Panc1 (cell line): ENCODE measurements around the gene EIF2D. TPM values are rescaled to one million over a fixed set of nuclear protein-coding genes. Genes with fewer than 3 reads are reported as not detected.
"Not testable (repeated sequence)": the region's sequence is repeated elsewhere in the genome, so short reads cannot be mapped to it uniquely, and the experiment has no call there.

ENCODE experiments used
- ATAC-seq: fragments of 200-7000 bp; cut with Tn5 transposase; 2 replicates; pipeline ENCODE4 v1.9.1; 2020; ENCODE audit warnings: mild to moderate bottlenecking, moderate library complexity
- BruUV-seq: library from RNA; stranded (reverse); fragments of 400-500 nt; replicated peaks from 2 replicates; lab custom pipeline; 2021; lab: Mats Ljungman, UMichigan
- CTCF ChIA-PET: fragments of 300-600 bp; sonication (Branson Sonifier 250); formaldehyde crosslinking; loops from one replicate; lab custom pipeline; 2022; ENCODE audit warnings: antibody characterized with exemption; lab: Charles Lee
- POLR2A ChIA-PET: fragments of 300-600 bp; sonication (Branson Sonifier 250); formaldehyde crosslinking; loops from one replicate; lab custom pipeline; 2022; ENCODE audit warnings: antibody characterized with exemption; lab: Charles Lee
- DNase-seq: peaks from one replicate; pipeline ENCODE4 v3.0.0-alpha.2; 2010; ENCODE audit warnings: low read depth, low spot score
- H3K27ac ChIP-seq: 2 replicates; pipeline ENCODE4 v1.5.1; 2011; ENCODE audit warnings: mild to moderate bottlenecking, low read length, inconsistent platforms
- H3K27me3 ChIP-seq: fragments of 200-500 bp; sonication (Bioruptor generic); 2 replicates; pipeline ENCODE4 v1.6.0; 2014; ENCODE audit warnings: low read length, inconsistent platforms; ENCODE audit not compliant: control insufficient read depth, insufficient read depth
- H3K36me3 ChIP-seq: fragments of 200-500 bp; sonication (Bioruptor generic); 2 replicates; pipeline ENCODE4 v1.5.1; 2014; ENCODE audit warnings: inconsistent platforms, mild to moderate bottlenecking, low read length, moderate library complexity; ENCODE audit not compliant: control insufficient read depth, insufficient read depth
- H3K4me1 ChIP-seq: 2 replicates; pipeline ENCODE4 v1.5.1; 2011; ENCODE audit warnings: inconsistent platforms, mild to moderate bottlenecking, low read length, moderate library complexity; ENCODE audit not compliant: control insufficient read depth, insufficient read depth
- H3K4me3 ChIP-seq, 2 experiments: 2 replicates each; pipeline ENCODE4 v1.5.1; 2011 to 2012; ENCODE audit warnings: low read depth in 2 of 2, low read length in 2 of 2, mild to moderate bottlenecking in 2 of 2, inconsistent platforms in 1 of 2, moderate library complexity in 1 of 2
- H3K9me3 ChIP-seq: fragments of 200-500 bp; sonication (Bioruptor generic); 2 replicates; pipeline ENCODE4 v1.5.1; 2014; ENCODE audit warnings: low read depth, mild to moderate bottlenecking, inconsistent platforms, low read length, moderate library complexity; ENCODE audit not compliant: control insufficient read depth, insufficient read depth
- POLR2AphosphoS5 ChIP-seq: IDR thresholded peaks from 2 replicates; pipeline ENCODE4 v1.6.1; 2012; ENCODE audit warnings: mild to moderate bottlenecking, low read depth, low read length, moderate library complexity
- SIN3A ChIP-seq: IDR thresholded peaks from 2 replicates; pipeline ENCODE4 v1.6.1; 2012; ENCODE audit warnings: low read depth, mild to moderate bottlenecking, low read length, moderate library complexity, borderline replicate concordance; ENCODE audit not compliant: insufficient read depth
- TCF7L2 ChIP-seq: IDR thresholded peaks from 2 replicates; pipeline ENCODE4 v1.6.1; 2011; ENCODE audit warnings: mild to moderate bottlenecking, low read depth, low read length, inconsistent platforms
- in situ Hi-C: cut with HindIII; loops from 2 replicates; pipeline ENCODE4 v1.10.0; 2016; ENCODE audit warnings: low sequenced_read_pairs, low pct_unique_long_range_greater_than_20kb
- intact Hi-C: fragments of 100-400 bp; cut with micrococcal nuclease; formaldehyde crosslinking; loops from one replicate; pipeline ENCODE4 v1.10.0; 2022; ENCODE audit not compliant: unreplicated experiment
- total RNA-seq: library from RNA; stranded (reverse); gene quantifications from one replicate; pipeline ENCODE4 v1.2.1, GENCODE V29; 2021; ENCODE audit not compliant: unreplicated experiment
- TF ChIP-seq, protein P1 (sequence below): fragments of 450-650 bp; IDR thresholded peaks from 2 replicates; pipeline ENCODE4 v1.5.1; 2017; ENCODE audit warnings: mild to moderate bottlenecking
- TF ChIP-seq, protein P2 (sequence below), 2 experiments: IDR thresholded peaks; 2 replicates each; pipeline ENCODE4 v1.6.1; 2011 to 2012; ENCODE audit warnings: low read depth in 2 of 2, control low read depth in 1 of 2, low read length in 1 of 2, mild to moderate bottlenecking in 1 of 2, moderate library complexity in 1 of 2; ENCODE audit not compliant: insufficient read depth in 1 of 2

Gene EIF2D
- total RNA-seq, 1 experiment from 2014 or later, result 28.7 TPM

DNA sequence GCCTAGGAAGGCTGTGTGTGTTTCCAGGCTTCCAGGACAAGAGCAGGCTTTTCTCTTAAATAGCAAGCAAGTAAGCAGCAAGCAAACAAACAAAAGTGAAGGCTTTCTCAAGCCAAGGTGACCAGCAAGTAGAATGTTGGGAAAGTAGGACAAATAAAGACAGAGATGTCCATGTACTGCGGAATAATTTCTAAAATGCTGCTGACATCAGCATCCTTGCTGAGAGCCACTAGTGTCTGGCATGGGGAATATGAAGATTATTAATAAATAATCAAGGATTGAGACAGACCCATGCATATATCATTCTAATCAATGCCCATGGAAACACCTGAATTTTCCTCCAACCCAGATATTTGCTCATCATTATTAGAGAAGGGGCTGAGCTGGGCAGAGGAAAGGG lies 16.7 kb upstream of the EIF2D start:
- POLR2A ChIA-PET, result no interaction called here
- CTCF ChIA-PET, result no interaction called here
- Histone ChIP-seq H3K36me3 (no peaks in the 10 kb centered on the region), H3K27me3 (peaks cover 6% of the 10 kb centered on the region; the same call in 1 of the 2 replicates), H3K27ac (no peak overlapping the region), H3K4me3 (no peak overlapping the region), H3K9me3 (no peaks in the 10 kb centered on the region), H3K4me1 (no peaks in the 10 kb centered on the region)
- in situ Hi-C loops (no loop called here), intact Hi-C loops (no loop called here)
- no peak for ATAC-seq
- BruUV-seq, result no TSS peak
- TF ChIP-seq POLR2AphosphoS5 (no peak), TCF7L2 (no peak), SIN3A (no peak)
- TF ChIP-seq, protein P1, sequence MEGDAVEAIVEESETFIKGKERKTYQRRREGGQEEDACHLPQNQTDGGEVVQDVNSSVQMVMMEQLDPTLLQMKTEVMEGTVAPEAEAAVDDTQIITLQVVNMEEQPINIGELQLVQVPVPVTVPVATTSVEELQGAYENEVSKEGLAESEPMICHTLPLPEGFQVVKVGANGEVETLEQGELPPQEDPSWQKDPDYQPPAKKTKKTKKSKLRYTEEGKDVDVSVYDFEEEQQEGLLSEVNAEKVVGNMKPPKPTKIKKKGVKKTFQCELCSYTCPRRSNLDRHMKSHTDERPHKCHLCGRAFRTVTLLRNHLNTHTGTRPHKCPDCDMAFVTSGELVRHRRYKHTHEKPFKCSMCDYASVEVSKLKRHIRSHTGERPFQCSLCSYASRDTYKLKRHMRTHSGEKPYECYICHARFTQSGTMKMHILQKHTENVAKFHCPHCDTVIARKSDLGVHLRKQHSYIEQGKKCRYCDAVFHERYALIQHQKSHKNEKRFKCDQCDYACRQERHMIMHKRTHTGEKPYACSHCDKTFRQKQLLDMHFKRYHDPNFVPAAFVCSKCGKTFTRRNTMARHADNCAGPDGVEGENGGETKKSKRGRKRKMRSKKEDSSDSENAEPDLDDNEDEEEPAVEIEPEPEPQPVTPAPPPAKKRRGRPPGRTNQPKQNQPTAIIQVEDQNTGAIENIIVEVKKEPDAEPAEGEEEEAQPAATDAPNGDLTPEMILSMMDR, result no peak
- TF ChIP-seq, protein P2, sequence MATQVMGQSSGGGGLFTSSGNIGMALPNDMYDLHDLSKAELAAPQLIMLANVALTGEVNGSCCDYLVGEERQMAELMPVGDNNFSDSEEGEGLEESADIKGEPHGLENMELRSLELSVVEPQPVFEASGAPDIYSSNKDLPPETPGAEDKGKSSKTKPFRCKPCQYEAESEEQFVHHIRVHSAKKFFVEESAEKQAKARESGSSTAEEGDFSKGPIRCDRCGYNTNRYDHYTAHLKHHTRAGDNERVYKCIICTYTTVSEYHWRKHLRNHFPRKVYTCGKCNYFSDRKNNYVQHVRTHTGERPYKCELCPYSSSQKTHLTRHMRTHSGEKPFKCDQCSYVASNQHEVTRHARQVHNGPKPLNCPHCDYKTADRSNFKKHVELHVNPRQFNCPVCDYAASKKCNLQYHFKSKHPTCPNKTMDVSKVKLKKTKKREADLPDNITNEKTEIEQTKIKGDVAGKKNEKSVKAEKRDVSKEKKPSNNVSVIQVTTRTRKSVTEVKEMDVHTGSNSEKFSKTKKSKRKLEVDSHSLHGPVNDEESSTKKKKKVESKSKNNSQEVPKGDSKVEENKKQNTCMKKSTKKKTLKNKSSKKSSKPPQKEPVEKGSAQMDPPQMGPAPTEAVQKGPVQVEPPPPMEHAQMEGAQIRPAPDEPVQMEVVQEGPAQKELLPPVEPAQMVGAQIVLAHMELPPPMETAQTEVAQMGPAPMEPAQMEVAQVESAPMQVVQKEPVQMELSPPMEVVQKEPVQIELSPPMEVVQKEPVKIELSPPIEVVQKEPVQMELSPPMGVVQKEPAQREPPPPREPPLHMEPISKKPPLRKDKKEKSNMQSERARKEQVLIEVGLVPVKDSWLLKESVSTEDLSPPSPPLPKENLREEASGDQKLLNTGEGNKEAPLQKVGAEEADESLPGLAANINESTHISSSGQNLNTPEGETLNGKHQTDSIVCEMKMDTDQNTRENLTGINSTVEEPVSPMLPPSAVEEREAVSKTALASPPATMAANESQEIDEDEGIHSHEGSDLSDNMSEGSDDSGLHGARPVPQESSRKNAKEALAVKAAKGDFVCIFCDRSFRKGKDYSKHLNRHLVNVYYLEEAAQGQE (IDR thresholded peaks at IDR 0.05; ENCODE audit: insufficient read depth in 1 of 2, low read depth in 2 of 2, low read length in 1 of 2), result no peak
- no peak for DNase-seq

DNA sequence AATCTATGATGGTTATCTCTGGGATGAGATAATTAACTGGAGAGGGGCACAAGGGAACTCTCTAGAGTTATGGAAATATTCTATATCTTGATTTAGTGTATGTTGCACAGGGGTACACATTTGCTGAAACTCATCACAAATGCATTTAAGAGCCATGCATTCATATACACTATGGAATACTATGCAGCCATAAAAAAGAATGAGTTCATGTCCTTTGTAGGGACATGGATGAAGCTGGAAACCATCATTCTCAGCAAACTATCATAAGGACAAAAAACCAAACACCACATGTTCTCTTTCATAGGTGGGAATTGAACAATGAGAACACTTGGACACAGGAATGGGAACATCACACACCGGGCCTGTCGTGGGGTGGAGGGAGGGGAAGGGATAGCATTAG lies 14.1 kb upstream of the EIF2D start:
- H3K4me3 ChIP-seq, H3K4me1 ChIP-seq, POLR2A ChIA-PET, CTCF ChIA-PET, DNase-seq, ATAC-seq, H3K9me3 ChIP-seq, H3K27me3 ChIP-seq, BruUV-seq, H3K36me3 ChIP-seq, in situ Hi-C loops, H3K27ac ChIP-seq, intact Hi-C loops: not testable (repeated sequence)

DNA sequence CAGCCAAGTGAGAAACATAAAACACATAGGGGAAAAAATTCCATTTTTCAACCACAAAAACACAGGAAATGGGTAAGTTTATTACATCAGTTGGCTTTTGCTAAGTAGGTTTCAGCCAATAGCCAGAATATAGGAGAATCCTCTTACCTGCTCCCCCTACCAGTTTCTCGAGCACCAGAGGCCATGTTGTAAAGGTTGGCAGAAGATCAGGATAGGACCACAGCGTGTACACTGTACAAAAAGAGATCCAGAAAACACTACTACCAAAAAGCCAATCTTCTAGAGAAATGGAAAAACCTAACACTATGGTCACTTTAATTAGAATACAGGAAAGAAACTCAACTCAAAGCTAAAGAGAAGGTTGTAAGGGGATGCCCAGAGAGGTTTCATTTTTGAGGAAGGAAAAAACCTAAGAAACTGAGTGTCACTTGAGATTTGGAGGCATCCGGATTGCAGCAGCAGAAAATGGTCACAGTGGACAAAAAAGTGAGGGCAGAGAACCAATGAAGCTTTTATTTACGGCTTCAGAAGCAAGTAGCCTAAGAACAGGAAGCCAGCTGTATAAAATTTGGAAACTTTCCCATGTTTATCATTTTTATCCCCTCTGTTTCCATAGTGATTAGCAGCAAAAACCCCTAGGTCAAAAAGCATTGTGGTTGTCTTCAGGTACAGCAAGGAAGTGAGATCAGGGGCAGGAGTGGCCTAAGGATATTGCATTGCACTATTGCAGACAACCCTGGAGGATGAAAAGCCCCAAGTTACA lies 2.9 kb downstream of the EIF2D start:
- DNase-seq, result no peak
- no peaks in the 10 kb centered on the region for H3K9me3 ChIP-seq
- H3K4me1 ChIP-seq, result 0 out of 2 replicates have a peak, but pooled peaks cover 5% of the 10 kb centered on the region
- CTCF ChIA-PET, result no interaction called here
- no peaks in the 10 kb centered on the region for H3K27me3 ChIP-seq
- intact Hi-C loops (loop anchor here (5.0 kb wide), 1 partner anchor 303 kb away; no protein-coding TSS in a partner anchor), in situ Hi-C loops (no loop called here)
- POLR2A ChIA-PET, result no interaction called here
- no TSS peak for BruUV-seq
- H3K4me3 ChIP-seq, result no peak overlapping the region
- ATAC-seq, result no peak
- H3K27ac ChIP-seq, result no peak overlapping the region
- H3K36me3 ChIP-seq, result peaks cover 12% of the 10 kb centered on the region; the same call in 1 of the 2 replicates
- TF ChIP-seq TCF7L2 (no peak), SIN3A (no peak), POLR2AphosphoS5 (no peak)
- TF ChIP-seq, protein P1, result no peak
- TF ChIP-seq, protein P2 (IDR thresholded peaks at IDR 0.05; ENCODE audit: insufficient read depth in 1 of 2, low read depth in 2 of 2, low read length in 1 of 2), result no peak
